Left lung (tissue), 10 donors: ENCODE results near the gene SBK3. TPM values are rescaled to one million over a fixed set of nuclear protein-coding genes. Genes with fewer than 3 reads are reported as not detected.
A peak's percentile ranks its signal among the peaks of the same experiment; 100 is the strongest.
"Not testable (repeated sequence)": the region's sequence is repeated elsewhere in the genome, so short reads cannot be mapped to it uniquely, and the experiment has no call there.

Source experiments
- ATAC-seq: fragments of 200-7000 bp; cut with Tn5 transposase; one replicate; pipeline ENCODE4 v1.9.1; 2020; ENCODE audit warnings: moderate library complexity
- DNase-seq, 4 donors: peaks; one replicate each; pipeline ENCODE4 v3.0.0-alpha.2; 2013 to 2020
- H3K27ac ChIP-seq, 2 donors: fragments of 200-600 bp; sonication (generic) in 1 of 2; one replicate each; pipeline versions ENCODE4 v1.5.0 to v1.8.0; 2020 to 2021
- H3K27me3 ChIP-seq, 2 donors: fragments of 200-600 bp; sonication (generic) in 1 of 2; one replicate each; pipeline versions ENCODE4 v1.5.0 to v1.8.0; 2020 to 2021
- H3K36me3 ChIP-seq, 2 donors: fragments of 200-600 bp; sonication (generic) in 1 of 2; one replicate each; pipeline versions ENCODE4 v1.5.0 to v1.8.0; 2020 to 2021
- H3K4me1 ChIP-seq, 2 donors: fragments of 200-600 bp; one replicate each; pipeline ENCODE4 v1.8.0; 2021
- H3K4me3 ChIP-seq, 2 donors: fragments of 200-600 bp; sonication (generic) in 1 of 2; one replicate each; pipeline versions ENCODE4 v1.5.0 to v1.8.0; 2020 to 2021; ENCODE audit warnings: mild to moderate bottlenecking in 1 of 2
- H3K9me3 ChIP-seq, 2 donors: fragments of 200-600 bp; sonication (generic) in 1 of 2; one replicate each; pipeline versions ENCODE4 v1.5.0 to v1.8.0; 2020 to 2021
- CTCF ChIP-seq, 2 donors: fragments of 200-600 bp; sonication (generic) in 1 of 2; IDR thresholded peaks; one replicate each; pipeline versions ENCODE4 v1.5.0 to v1.8.0; 2021; ENCODE audit warnings: antibody characterized with exemption in 2 of 2
- intact Hi-C, 2 donors: fragments of 100-400 bp; cut with DNase I; formaldehyde crosslinking; loops; one replicate each; pipeline versions ENCODE4 v1.11.2 to v1.14.2; 2022
- polyA plus RNA-seq, 6 donors: library from polyadenylated mRNA; unstranded; fragments of 120-200 nt; gene quantifications; one replicate each; pipeline ENCODE4 v1.2.1, GENCODE V29; 2013; ENCODE audit not compliant: insufficient read length in 6 of 6
- total RNA-seq, 2 donors: library from RNA; stranded (reverse); fragmentation: NEBNext Ultra II Directional; extraction: Animal tissue kit (Norgen Biotek cat#: 25700); gene quantifications; one replicate each; pipeline ENCODE4 v1.2.1, GENCODE V29; 2021
- donor health status: DM: no; HTN: yes; CAD: no.
- donor health status: DM: no; HTN: no; CAD: no.

The SBK3 gene
- total and polyA plus RNA-seq, 8 donors, result 0.26 to 1.7 (median 0.59) TPM

- no peak for DNase-seq
- Histone ChIP-seq H3K27me3 (no peaks in the 10 kb centered on the region), H3K27ac (no peak overlapping the region), H3K9me3 (no peaks in the 10 kb centered on the region), H3K36me3 (peaks cover 0 to 26% of the 10 kb centered on the region in 2 donors), H3K4me1 (peaks cover 5 to 17% of the 10 kb centered on the region in 2 donors), H3K4me3 (no peak overlapping the region)
- intact Hi-C loops, result no loop called here
- no peak for TF ChIP-seq CTCF (IDR thresholded peaks at IDR 0.05)
- ATAC-seq, result no peak
Measured at GRCh38 chr19:55576746-55577145, 31.4 kb upstream of the SBK3 start.

GRCh38 chr19:55573929-55574328 lies 28.6 kb upstream of the SBK3 start:
- H3K27ac ChIP-seq, H3K27me3 ChIP-seq, H3K4me1 ChIP-seq, ATAC-seq, DNase-seq, intact Hi-C loops, H3K9me3 ChIP-seq, H3K4me3 ChIP-seq: not testable (repeated sequence)
- peaks cover 0 to 23% of the 10 kb centered on the region in 2 donors for H3K36me3 ChIP-seq

GRCh38 chr19:55569477-55569876 lies 24.1 kb upstream of the SBK3 start:
- H3K4me1 ChIP-seq, H3K27ac ChIP-seq, DNase-seq, H3K4me3 ChIP-seq, ATAC-seq, intact Hi-C loops, H3K36me3 ChIP-seq, H3K9me3 ChIP-seq: not testable (repeated sequence)
- peaks cover 0 to 22% of the 10 kb centered on the region in 2 donors for H3K27me3 ChIP-seq

- ATAC-seq (no peak), DNase-seq (no peak)
- intact Hi-C loops, result no loop called here
- H3K4me1 ChIP-seq, result no peaks in the 10 kb centered on the region
- no peak overlapping the region for H3K27ac ChIP-seq
- no peak for TF ChIP-seq CTCF (IDR thresholded peaks at IDR 0.05)
- no peaks in the 10 kb centered on the region for H3K9me3 ChIP-seq
- no peak overlapping the region for H3K4me3 ChIP-seq
- H3K36me3 ChIP-seq, result no peaks in the 10 kb centered on the region
- H3K27me3 ChIP-seq, result peaks cover 0 to 27% of the 10 kb centered on the region in 2 donors
Measured at GRCh38 chr19:55567708-55568328, 22.5 kb upstream of the SBK3 start.

- intact Hi-C loops, result no loop called here
- DNase-seq, result no peak
- ATAC-seq, result no peak
- Histone ChIP-seq H3K9me3 (no peaks in the 10 kb centered on the region), H3K27me3 (peaks cover 0 to 27% of the 10 kb centered on the region in 2 donors), H3K4me1 (no peaks in the 10 kb centered on the region), H3K4me3 (no peak overlapping the region), H3K27ac (no peak overlapping the region), H3K36me3 (no peaks in the 10 kb centered on the region)
- no peak for TF ChIP-seq CTCF (IDR thresholded peaks at IDR 0.05)
Measured at GRCh38 chr19:55566823-55567222, 21.5 kb upstream of the SBK3 start.

- H3K36me3 ChIP-seq, result no peaks in the 10 kb centered on the region
- no peak overlapping the region for H3K27ac ChIP-seq
- H3K27me3 ChIP-seq, result peaks cover 0 to 27% of the 10 kb centered on the region in 2 donors
- intact Hi-C loops, result no loop called here
- TF ChIP-seq CTCF (IDR thresholded peaks at IDR 0.05), result no peak
- no peaks in the 10 kb centered on the region for H3K4me1 ChIP-seq
- no peak for DNase-seq
- no peak overlapping the region for H3K4me3 ChIP-seq
- peak; percentile 77 for ATAC-seq
- H3K9me3 ChIP-seq, result no peaks in the 10 kb centered on the region
Measured at GRCh38 chr19:55563261-55563690, 17.9 kb upstream of the SBK3 start.
